Keratinocyte (primary cell): Measurements from ENCODE around the gene FOXQ1. TPM values are rescaled to one million over a fixed set of nuclear protein-coding genes. Genes with fewer than 3 reads are reported as not detected.

Source experiments
- DNase-seq: peaks from one replicate; pipeline ENCODE4 v3.0.0-alpha.2; 2011; ENCODE audit warnings: low read depth, missing footprints, low spot score
- FAIRE-seq: peaks from 2 replicates; lab custom pipeline; 2011; peaks lifted over from hg19 to GRCh38; lab: Jason Lieb, UNC
- H2AFZ ChIP-seq: 2 replicates; pipeline ENCODE4 v1.6.0; 2012; ENCODE audit warnings: low read length, control low read depth, inconsistent platforms; ENCODE audit not compliant: control insufficient read depth
- H3K27ac ChIP-seq: 2 replicates; pipeline ENCODE4 v1.5.1; 2011; ENCODE audit warnings: low read length; ENCODE audit not compliant: control insufficient read depth, insufficient read depth
- H3K27me3 ChIP-seq: 3 replicates; pipeline ENCODE4 v1.6.0; 2011; ENCODE audit warnings: low read length; ENCODE audit not compliant: control insufficient read depth, insufficient read depth; ENCODE audit errors: extremely low read depth
- H3K36me3 ChIP-seq, 2 experiments: 2 replicates in 1 of 2; 3 replicates in 1 of 2; pipeline ENCODE4 v1.5.1; 2011; ENCODE audit warnings: low read length in 2 of 2, mild to moderate bottlenecking in 1 of 2; ENCODE audit not compliant: control insufficient read depth in 2 of 2, insufficient read depth in 2 of 2; ENCODE audit errors: extremely low read depth in 1 of 2
- H3K4me1 ChIP-seq: 3 replicates; pipeline ENCODE4 v1.5.1; 2011; ENCODE audit warnings: low read length; ENCODE audit not compliant: control insufficient read depth, insufficient read depth; ENCODE audit errors: extremely low read depth
- H3K4me2 ChIP-seq: 3 replicates; pipeline ENCODE4 v1.6.0; 2011; ENCODE audit warnings: low read depth, low read length; ENCODE audit not compliant: control insufficient read depth, insufficient read depth; ENCODE audit errors: extremely low read depth
- H3K4me3 ChIP-seq, 3 experiments: fragments of 200-600 bp in 1 of 3; sonication (generic) in 1 of 3; 2 replicates in 2 of 3; 3 replicates in 1 of 3; pipeline ENCODE4 v1.5.1; 2011 to 2016; ENCODE audit warnings: low read length in 3 of 3, mild to moderate bottlenecking in 3 of 3, control low read depth in 2 of 3, inconsistent platforms in 1 of 3, low read depth in 1 of 3, mixed read lengths in 1 of 3, mixed run types in 1 of 3, moderate library complexity in 1 of 3; ENCODE audit not compliant: control insufficient read depth in 2 of 3, insufficient read depth in 2 of 3; ENCODE audit errors: extremely low read depth in 1 of 3
- H3K79me2 ChIP-seq: 2 replicates; pipeline ENCODE4 v1.6.0; 2012; ENCODE audit warnings: low read length; ENCODE audit not compliant: control insufficient read depth, insufficient read depth
- H3K9ac ChIP-seq: 3 replicates; pipeline ENCODE4 v1.6.0; 2011; ENCODE audit warnings: low read length; ENCODE audit not compliant: control insufficient read depth, insufficient read depth; ENCODE audit errors: extremely low read depth
- H3K9me1 ChIP-seq: 3 replicates; pipeline ENCODE4 v1.6.0; 2011; ENCODE audit warnings: low read length; ENCODE audit not compliant: control insufficient read depth, insufficient read depth; ENCODE audit errors: extremely low read depth
- H3K9me3 ChIP-seq: 2 replicates; pipeline ENCODE4 v1.5.1; 2012; ENCODE audit warnings: low read depth, low read length; ENCODE audit not compliant: control insufficient read depth
- H4K20me1 ChIP-seq: 3 replicates; pipeline ENCODE4 v1.6.0; 2011; ENCODE audit warnings: low read length; ENCODE audit not compliant: control insufficient read depth, insufficient read depth; ENCODE audit errors: extremely low read depth
- EZH2 ChIP-seq: IDR thresholded peaks from one replicate; pipeline ENCODE4 v1.6.1; 2012; ENCODE audit warnings: inconsistent platforms, mild to moderate bottlenecking, low read length, moderate library complexity
- dilution Hi-C: fragments of 300-500 bp; cut with MboI; formaldehyde crosslinking; loops from one replicate; pipeline ENCODE4 v1.7.0; 2020; ENCODE audit warnings: low sequenced_read_pairs; ENCODE audit not compliant: extremely low pct_ligation_motif_present
- polyA plus RNA-seq, 5 experiments: library from polyadenylated mRNA; depleted of rRNA in 3 of 5; stranded (reverse) in 3 of 5; stranded (forward) in 1 of 5; unstranded in 1 of 5; fragments of >200 nt; gene quantifications; 1 replicate in 1 of 5; 2 replicates in 3 of 5; 3 replicates in 1 of 5; pipeline versions ENCODE4 v1.2.1 to v1.2.3, GENCODE V29; 2011 to 2012; ENCODE audit warnings: missing spikeins in 2 of 5, low read depth in 1 of 5, low replicate concordance in 1 of 5
- TF ChIP-seq, protein P1 (sequence below), 3 experiments: IDR thresholded peaks in 1 of 3; conservative IDR thresholded peaks in 1 of 3; optimal IDR thresholded peaks in 1 of 3; 2 replicates in 2 of 3; 3 replicates in 1 of 3; pipeline versions ENCODE3 to v1.5.1; 2011; ENCODE audit warnings: low read length in 3 of 3, mild to moderate bottlenecking in 3 of 3, moderate library complexity in 2 of 3, control low read depth in 1 of 3, inconsistent platforms in 1 of 3; ENCODE audit not compliant: insufficient read depth in 2 of 3; ENCODE audit errors: extremely low read depth in 1 of 3

Gene FOXQ1
- polyA plus RNA-seq, 1 donor (not counting 4 experiments of a cell fraction or from before 2014, with no cell fraction given), result 5.4 TPM

DNA sequence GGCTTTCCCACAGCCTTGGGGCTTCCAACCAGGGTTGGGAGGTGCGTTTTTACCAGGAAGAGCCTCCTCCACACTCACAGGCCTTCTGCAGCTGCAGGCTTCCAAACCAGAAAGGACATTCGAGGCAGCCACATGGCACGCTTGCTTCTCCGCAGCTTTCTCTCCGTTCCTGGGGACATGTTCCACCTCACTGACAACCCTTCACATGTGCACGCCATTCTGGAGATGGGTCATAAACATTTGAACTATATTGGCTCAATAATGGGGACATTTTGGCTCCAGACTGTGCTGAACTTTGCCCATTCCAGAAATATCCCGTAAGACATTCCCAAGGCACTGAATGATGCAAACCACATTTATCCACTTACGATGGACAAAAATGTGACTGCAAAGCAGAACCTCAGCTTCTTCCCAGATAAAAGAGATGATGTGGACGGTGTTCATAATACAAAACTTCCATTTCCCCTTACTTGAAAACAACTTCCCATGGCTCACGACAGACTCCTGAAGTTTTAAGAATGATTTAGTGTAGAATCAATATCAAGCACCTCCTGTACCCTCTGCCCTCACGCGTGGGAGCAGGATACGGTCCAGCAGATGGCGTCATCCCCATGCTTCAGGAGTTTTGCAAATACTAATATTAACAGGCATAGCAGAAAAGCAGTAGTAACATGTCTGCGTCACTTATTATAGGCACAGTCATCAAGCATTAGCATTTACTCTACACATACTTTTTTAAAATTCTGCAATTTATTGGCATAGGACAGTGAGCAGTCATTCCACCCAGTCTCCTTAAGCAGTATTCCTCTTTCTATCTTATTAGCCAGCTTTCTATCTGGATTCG, 52.1 kb downstream of the FOXQ1 start:
- Histone ChIP-seq H3K4me2 (no peak overlapping the region), H3K4me1 (no peaks in the 10 kb centered on the region), H3K4me3 (no peak overlapping the region), H3K27ac (no peak overlapping the region), H2AFZ (no peak overlapping the region), H3K27me3 (peaks cover 3% of the 10 kb centered on the region), H4K20me1 (no peaks in the 10 kb centered on the region), H3K79me2 (no peaks in the 10 kb centered on the region), H3K36me3 (no peaks in the 10 kb centered on the region), H3K9me3 (no peaks in the 10 kb centered on the region), H3K9ac (no peak overlapping the region), H3K9me1 (no peaks in the 10 kb centered on the region)
- FAIRE-seq (no peak), DNase-seq (no peak)
- dilution Hi-C loops, result loop anchor here (25.0 kb wide), 1 partner anchor 602 kb away; no protein-coding TSS in a partner anchor
- TF ChIP-seq EZH2, result no peak
- TF ChIP-seq, protein P1, sequence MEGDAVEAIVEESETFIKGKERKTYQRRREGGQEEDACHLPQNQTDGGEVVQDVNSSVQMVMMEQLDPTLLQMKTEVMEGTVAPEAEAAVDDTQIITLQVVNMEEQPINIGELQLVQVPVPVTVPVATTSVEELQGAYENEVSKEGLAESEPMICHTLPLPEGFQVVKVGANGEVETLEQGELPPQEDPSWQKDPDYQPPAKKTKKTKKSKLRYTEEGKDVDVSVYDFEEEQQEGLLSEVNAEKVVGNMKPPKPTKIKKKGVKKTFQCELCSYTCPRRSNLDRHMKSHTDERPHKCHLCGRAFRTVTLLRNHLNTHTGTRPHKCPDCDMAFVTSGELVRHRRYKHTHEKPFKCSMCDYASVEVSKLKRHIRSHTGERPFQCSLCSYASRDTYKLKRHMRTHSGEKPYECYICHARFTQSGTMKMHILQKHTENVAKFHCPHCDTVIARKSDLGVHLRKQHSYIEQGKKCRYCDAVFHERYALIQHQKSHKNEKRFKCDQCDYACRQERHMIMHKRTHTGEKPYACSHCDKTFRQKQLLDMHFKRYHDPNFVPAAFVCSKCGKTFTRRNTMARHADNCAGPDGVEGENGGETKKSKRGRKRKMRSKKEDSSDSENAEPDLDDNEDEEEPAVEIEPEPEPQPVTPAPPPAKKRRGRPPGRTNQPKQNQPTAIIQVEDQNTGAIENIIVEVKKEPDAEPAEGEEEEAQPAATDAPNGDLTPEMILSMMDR (optimal IDR thresholded peaks at IDR 0.05 in 1 of 3, IDR thresholded peaks at IDR 0.05 in 1 of 3, conservative IDR thresholded peaks at IDR 0.05 in 1 of 3; ENCODE audit: extremely low read depth in 1 of 3, insufficient read depth in 2 of 3, low read length in 3 of 3), result peak; percentile 18 to 56 (median 21)

Other genes with a start within 250 kb of the FOXQ1 start
- 0.28 to 0.68 TPM (median 0.34 TPM) in 3 replicates for gene FOXF2, start 77.5 kb downstream of the FOXQ1 start, polyA plus RNA-seq